Stimulated activated CD8-positive, alpha-beta memory T cell treated with anti-CD3 and anti-CD28 coated beads, Interleukin-7, amount 100 ng/mL, for 4 hours (primary cell): Measurements from ENCODE around the gene ANKRD11.
"Not testable (repeated sequence)": the region's sequence is repeated elsewhere in the genome, so short reads cannot be mapped to it uniquely, and the experiment has no call there.

ENCODE experiments used
- DNase-seq, 2 donors: peaks; one replicate each; pipeline ENCODE4 v3.0.0-alpha.2; 2020; ENCODE audit warnings: low read depth in 2 of 2

The ANKRD11 gene

GRCh38 chr16:89280546-89281188, 209.7 kb downstream of the ANKRD11 start:
- no peak for DNase-seq

- no peak for DNase-seq
Observed at GRCh38 chr16:89279666-89280481, 210.5 kb downstream of the ANKRD11 start.

- no peak for DNase-seq
Observed at GRCh38 chr16:89278441-89279240, 211.7 kb downstream of the ANKRD11 start.

GRCh38 chr16:89277641-89278341, 212.6 kb downstream of the ANKRD11 start:
- no peak for DNase-seq

GRCh38 chr16:89277049-89277448, 213.3 kb downstream of the ANKRD11 start:
- DNase-seq, result no peak

- DNase-seq, result no peak
Observed at GRCh38 chr16:89275837-89276720, 214.3 kb downstream of the ANKRD11 start.

- no peak for DNase-seq
Observed at GRCh38 chr16:89275284-89275584, 215.1 kb downstream of the ANKRD11 start.

- DNase-seq, result no peak
Observed at GRCh38 chr16:89274561-89275283, 215.6 kb downstream of the ANKRD11 start.

GRCh38 chr16:89273741-89274472, 216.5 kb downstream of the ANKRD11 start:
- no peak for DNase-seq

GRCh38 chr16:89272631-89273030, 217.7 kb downstream of the ANKRD11 start:
- DNase-seq, result no peak

GRCh38 chr16:89270666-89271345, 219.6 kb downstream of the ANKRD11 start:
- DNase-seq, result no peak

- DNase-seq, result no peak
Observed at GRCh38 chr16:89269805-89270665, 220.3 kb downstream of the ANKRD11 start.

GRCh38 chr16:89268987-89269735, 221.2 kb downstream of the ANKRD11 start:
- no peak for DNase-seq

GRCh38 chr16:89268585-89268984, 221.8 kb downstream of the ANKRD11 start:
- DNase-seq, result no peak

GRCh38 chr16:89267746-89268145, 222.6 kb downstream of the ANKRD11 start:
- not testable (repeated sequence) for DNase-seq

- DNase-seq, result no peak
Observed at GRCh38 chr16:89266521-89267134, 223.7 kb downstream of the ANKRD11 start.

GRCh38 chr16:89265647-89266046, 224.7 kb downstream of the ANKRD11 start:
- DNase-seq, result no peak
